Neural crest cell (in vitro differentiated cells): ENCODE measurements around the gene ADK. TPM values are rescaled to one million over a fixed set of nuclear protein-coding genes. Genes with fewer than 3 reads are reported as not detected.

Source experiments
- DNase-seq: peaks from one replicate; pipeline ENCODE4 v3.0.0; 2021; ENCODE audit warnings: low read depth, mixed read lengths, low spot score
- H3K27ac Mint-ChIP-seq: one replicate; pipeline ENCODE4 v1.8.0; 2021; ENCODE audit warnings: mild to moderate bottlenecking, mixed read lengths; ENCODE audit not compliant: unreplicated experiment
- H3K27me3 Mint-ChIP-seq: 2 replicates; pipeline ENCODE4 v1.8.0; 2021; ENCODE audit warnings: low read depth, mild to moderate bottlenecking, mixed read lengths
- H3K36me3 Mint-ChIP-seq: 2 replicates; pipeline ENCODE4 v1.8.0; 2021; ENCODE audit warnings: low read depth, mild to moderate bottlenecking, mixed read lengths
- H3K4me1 Mint-ChIP-seq: 2 replicates; pipeline ENCODE4 v1.8.0; 2021; ENCODE audit warnings: mixed read lengths
- H3K4me3 Mint-ChIP-seq: one replicate; pipeline ENCODE4 v1.8.0; 2021; ENCODE audit warnings: mild to moderate bottlenecking, mixed read lengths
- H3K9me3 Mint-ChIP-seq: 2 replicates; pipeline ENCODE4 v1.8.0; 2021; ENCODE audit warnings: mixed read lengths
- total RNA-seq: library from RNA; stranded (reverse); gene quantifications from 2 replicates; pipeline ENCODE4 v1.2.1, GENCODE V29; 2021
- TF ChIP-seq, protein P1 (sequence below): fragments of 200-600 bp; sonication (generic); conservative IDR thresholded peaks from 2 replicates; pipeline ENCODE4 v1.5.0; 2021; ENCODE audit warnings: antibody characterized with exemption, mild to moderate bottlenecking

ADK gene
- total RNA-seq, 1 donor from 2014 or later = 35.6 TPM

GRCh38 chr10:74199315-74199714 lies 48.3 kb downstream of the ADK start:
- Mint-ChIP-seq H3K4me3 (no peak overlapping the region), H3K9me3 (peaks cover 3% of the 10 kb centered on the region), H3K36me3 (no peaks in the 10 kb centered on the region), H3K27ac (no peak overlapping the region), H3K27me3 (no peaks in the 10 kb centered on the region), H3K4me1 (no peaks in the 10 kb centered on the region)
- no peak for DNase-seq
- TF ChIP-seq, protein P1, sequence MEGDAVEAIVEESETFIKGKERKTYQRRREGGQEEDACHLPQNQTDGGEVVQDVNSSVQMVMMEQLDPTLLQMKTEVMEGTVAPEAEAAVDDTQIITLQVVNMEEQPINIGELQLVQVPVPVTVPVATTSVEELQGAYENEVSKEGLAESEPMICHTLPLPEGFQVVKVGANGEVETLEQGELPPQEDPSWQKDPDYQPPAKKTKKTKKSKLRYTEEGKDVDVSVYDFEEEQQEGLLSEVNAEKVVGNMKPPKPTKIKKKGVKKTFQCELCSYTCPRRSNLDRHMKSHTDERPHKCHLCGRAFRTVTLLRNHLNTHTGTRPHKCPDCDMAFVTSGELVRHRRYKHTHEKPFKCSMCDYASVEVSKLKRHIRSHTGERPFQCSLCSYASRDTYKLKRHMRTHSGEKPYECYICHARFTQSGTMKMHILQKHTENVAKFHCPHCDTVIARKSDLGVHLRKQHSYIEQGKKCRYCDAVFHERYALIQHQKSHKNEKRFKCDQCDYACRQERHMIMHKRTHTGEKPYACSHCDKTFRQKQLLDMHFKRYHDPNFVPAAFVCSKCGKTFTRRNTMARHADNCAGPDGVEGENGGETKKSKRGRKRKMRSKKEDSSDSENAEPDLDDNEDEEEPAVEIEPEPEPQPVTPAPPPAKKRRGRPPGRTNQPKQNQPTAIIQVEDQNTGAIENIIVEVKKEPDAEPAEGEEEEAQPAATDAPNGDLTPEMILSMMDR = no peak

- Mint-ChIP-seq H3K9me3 (peaks cover 3% of the 10 kb centered on the region), H3K4me3 (no peak overlapping the region), H3K36me3 (no peaks in the 10 kb centered on the region), H3K27me3 (no peaks in the 10 kb centered on the region), H3K27ac (no peak overlapping the region), H3K4me1 (no peaks in the 10 kb centered on the region)
- TF ChIP-seq, protein P1 = no peak
- no peak for DNase-seq
Observed at GRCh38 chr10:74202356-74202755, 51.3 kb downstream of the ADK start.

GRCh38 chr10:74206746-74207145 lies 55.7 kb downstream of the ADK start:
- H3K4me3 Mint-ChIP-seq = no peak overlapping the region
- no peaks in the 10 kb centered on the region for H3K4me1 Mint-ChIP-seq
- peak overlapping the region; percentile 27 for H3K27ac Mint-ChIP-seq
- no peaks in the 10 kb centered on the region for H3K36me3 Mint-ChIP-seq
- no peak for DNase-seq
- H3K9me3 Mint-ChIP-seq = no peaks in the 10 kb centered on the region
- no peaks in the 10 kb centered on the region for H3K27me3 Mint-ChIP-seq
- TF ChIP-seq, protein P1 = no peak

DNA sequence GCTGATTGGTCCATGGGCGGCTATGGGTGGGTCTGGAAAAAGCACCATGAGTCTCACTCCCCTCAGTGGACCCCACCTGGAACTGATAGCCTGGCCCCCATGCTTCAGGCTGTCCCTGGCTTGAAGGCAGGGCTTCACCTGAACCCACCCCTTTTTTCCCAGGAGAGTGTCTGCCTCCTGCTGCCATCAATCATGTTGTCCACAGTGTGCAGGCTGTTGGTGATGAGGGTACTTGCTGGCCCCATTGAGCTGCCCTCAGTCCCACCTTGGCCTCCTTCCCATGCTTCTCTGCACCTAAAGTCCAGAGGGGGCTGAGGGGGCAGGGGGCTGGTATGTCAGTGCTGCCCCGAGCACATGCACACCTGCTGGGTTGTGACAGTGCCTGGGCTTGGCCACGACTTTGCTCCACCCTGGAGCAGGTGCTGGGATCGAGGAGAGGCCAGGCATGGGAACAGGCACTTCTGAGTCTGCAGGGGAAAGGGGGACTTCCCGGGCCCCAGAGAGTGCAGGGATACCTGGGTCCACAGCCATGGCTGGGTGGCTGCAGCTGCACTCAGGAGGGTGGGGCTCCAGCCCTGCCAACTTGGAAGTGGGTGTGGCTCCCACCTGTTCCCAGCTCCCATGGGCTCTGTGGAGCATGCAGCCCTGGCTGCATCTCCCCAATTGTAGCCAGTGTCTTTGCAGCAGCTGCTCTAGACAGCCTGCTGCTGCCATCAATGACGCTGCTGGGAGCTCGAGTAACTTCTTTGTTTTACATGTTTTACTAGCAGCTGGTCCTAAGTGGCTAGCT lies 56.9 kb downstream of the ADK start:
- no peak overlapping the region for H3K27ac Mint-ChIP-seq
- H3K27me3 Mint-ChIP-seq = no peaks in the 10 kb centered on the region

DNA sequence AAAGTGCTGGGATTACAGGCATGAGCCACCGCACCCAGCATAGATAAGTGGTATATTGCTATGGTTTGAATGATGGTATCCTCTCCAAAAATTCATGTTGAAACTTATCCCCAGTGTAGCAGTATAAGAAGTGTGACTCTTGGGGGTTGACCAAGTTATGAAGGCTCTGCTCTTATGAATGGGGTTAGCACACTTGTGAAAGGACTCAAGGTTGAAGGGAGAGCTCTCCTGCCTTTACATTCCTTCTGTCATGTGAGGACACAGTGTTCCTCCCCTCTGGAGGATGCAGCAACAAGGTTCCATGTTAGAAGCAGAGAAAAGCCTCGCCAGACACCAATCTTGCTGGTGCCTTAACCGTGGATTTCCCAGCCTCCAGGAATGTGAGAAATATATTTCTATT lies 58.0 kb downstream of the ADK start:
- H3K27ac Mint-ChIP-seq = no peak overlapping the region
- H3K36me3 Mint-ChIP-seq = peaks cover 3% of the 10 kb centered on the region
- no peak overlapping the region for H3K4me3 Mint-ChIP-seq
- TF ChIP-seq, protein P1 = no peak
- no peaks in the 10 kb centered on the region for H3K4me1 Mint-ChIP-seq
- H3K9me3 Mint-ChIP-seq = no peaks in the 10 kb centered on the region
- H3K27me3 Mint-ChIP-seq = no peaks in the 10 kb centered on the region
- DNase-seq = no peak

More for the DNA sequence above, 56.9 kb downstream of the ADK start:
- H3K36me3 Mint-ChIP-seq = no peaks in the 10 kb centered on the region
- H3K4me3 Mint-ChIP-seq = no peak overlapping the region
- H3K9me3 Mint-ChIP-seq = no peaks in the 10 kb centered on the region
- TF ChIP-seq, protein P1 = no peak
- no peak for DNase-seq
- H3K4me1 Mint-ChIP-seq = no peaks in the 10 kb centered on the region
